IPS DF 19.7 (cell line): ENCODE results near the gene CYP3A7.
"Not testable (repeated sequence)": the region's sequence is repeated elsewhere in the genome, so short reads cannot be mapped to it uniquely, and the experiment has no call there.

Source experiments
- DNase-seq: peaks from one replicate; pipeline ENCODE4 v3.0.0-alpha.2; 2013; ENCODE audit warnings: low read depth, low spot score

The CYP3A7 gene

DNA sequence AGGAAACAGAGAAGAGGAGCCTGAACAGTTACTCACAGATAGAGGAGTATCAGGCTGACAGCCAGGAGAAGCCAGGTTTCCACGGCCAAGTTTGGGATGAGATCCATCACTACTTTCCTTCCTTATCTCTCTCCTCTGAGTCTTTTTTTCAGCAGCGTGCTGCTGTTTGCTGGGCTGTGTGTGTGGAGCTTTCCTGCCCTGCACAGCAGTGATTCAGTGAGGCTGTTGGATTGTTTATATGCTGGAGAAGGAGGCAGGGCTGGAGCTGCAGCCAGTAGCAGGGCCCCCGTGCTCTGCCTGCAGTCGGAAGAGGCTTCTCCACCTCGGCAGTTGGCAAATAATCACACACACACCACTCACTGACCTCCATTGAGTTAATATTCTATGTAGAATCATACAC, at the start of gene CYP3A7:
Gene CYP3A7, minus strand, starts transcription at position 210 of the 400 bp plus-strand sequence. Its CDS starts 103 bp downstream, at position 107.
- DNase-seq = no peak

- DNase-seq = no peak
Measured at GRCh38 chr7:99784007-99784406, 49.0 kb upstream of the CYP3A7 start, which contains the start of gene CYP3A4. Gene CYP3A4, minus strand, starts transcription at chr7:99784184. Its CDS starts 103 bp downstream, at chr7:99784081.

GRCh38 chr7:99782012-99782953, 47.3 kb upstream of the CYP3A7 start:
- DNase-seq = no peak

GRCh38 chr7:99780588-99780987, 45.6 kb upstream of the CYP3A7 start:
- DNase-seq = no peak

DNA sequence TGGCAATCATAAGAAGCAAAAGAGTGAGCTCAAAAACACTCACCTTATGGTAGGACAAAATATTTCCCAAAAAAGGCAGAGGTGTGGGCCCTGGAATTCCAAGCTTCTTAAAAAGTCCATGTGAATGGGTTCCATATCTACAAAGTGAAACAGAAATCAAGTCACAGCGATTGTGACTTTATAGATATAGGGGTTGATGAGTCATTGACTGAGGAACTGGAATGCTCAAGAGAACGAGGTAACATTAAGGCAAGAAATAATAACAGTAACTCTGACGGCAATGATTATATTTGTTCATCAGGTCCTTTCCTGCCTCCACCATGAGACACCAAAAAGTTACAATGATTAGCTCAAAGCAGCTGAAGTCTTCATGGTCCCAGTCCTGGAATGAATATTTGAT, 45.0 kb upstream of the CYP3A7 start:
- no peak for DNase-seq

DNA sequence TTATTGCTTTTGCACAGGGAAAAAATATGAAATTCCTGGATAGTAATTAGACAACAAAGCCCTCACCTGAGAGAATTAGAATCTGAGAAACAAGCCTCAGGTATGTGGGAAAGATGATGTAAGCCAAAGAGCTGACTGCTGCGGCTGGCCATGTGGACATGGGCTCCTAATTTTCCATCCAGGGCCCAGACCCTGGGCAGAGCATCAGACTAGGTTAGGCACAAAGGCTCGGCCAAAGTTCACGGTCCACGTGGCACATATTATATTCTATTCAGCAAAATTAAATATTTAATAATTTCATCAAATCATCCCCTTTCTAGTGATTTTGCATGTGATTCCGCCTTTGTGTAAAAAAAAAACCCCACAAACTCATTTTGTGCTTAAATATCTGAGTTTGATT, 43.9 kb upstream of the CYP3A7 start:
- DNase-seq = no peak

- DNase-seq = not testable (repeated sequence)
Measured at GRCh38 chr7:99773395-99773794, 38.4 kb upstream of the CYP3A7 start.

DNA sequence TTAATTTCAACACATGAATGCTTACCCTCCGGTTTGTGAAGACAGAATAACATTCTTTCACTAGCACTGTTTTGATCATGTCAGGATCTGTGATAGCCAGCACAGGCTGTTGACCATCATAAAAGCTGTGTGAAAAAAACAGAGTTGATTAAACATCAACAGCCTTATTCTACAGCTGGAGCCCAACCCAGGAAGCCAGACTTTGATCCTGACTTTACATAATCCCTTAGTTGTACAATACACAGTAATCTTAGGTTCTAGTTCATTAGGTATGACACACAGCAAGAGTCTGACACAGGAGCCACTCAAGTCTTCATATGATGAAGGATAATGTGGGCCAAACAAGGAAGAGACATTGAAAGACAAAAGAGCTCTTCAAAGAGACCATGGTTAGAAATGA, 37.6 kb upstream of the CYP3A7 start:
- DNase-seq = no peak

DNA sequence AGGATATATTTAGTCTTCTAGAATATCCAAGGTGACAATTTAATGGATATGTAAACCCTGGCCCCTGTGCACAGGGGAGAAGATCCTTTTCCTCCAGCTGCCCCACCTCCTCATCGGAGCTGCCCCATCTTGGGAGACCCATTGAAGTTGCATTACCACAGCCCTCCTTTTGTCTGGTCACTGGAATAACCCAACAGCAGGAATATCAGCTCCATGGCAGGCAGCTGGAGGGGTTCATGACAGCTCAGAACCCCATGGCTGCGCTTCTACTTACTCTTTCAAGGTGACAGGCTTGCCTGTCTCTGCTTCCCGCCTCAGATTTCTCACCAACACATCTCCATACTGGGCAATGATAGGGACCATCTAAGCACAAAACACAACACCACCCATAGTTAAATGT, 34.5 kb upstream of the CYP3A7 start:
- DNase-seq = not testable (repeated sequence)

DNA sequence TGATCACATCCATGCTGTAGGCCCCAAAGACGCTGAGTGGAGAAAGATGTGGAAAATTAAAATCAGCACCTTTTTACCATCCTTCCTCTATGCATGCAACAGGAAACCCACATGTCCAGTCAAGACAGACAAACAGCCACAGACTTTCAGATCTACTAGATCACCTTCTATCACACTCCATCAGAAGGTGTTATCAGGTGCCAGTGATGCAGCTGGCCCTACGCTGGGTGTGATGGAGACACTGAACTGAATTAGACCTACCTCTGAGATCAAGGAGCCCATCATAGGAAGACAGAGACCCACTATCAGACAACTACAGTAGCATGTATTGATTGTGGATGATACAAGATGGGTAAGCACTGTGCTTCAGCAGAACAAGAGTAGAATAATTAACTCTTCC, 33.5 kb upstream of the CYP3A7 start:
- no peak for DNase-seq

- no peak for DNase-seq
Measured at GRCh38 chr7:99767662-99768061, 32.7 kb upstream of the CYP3A7 start.

DNA sequence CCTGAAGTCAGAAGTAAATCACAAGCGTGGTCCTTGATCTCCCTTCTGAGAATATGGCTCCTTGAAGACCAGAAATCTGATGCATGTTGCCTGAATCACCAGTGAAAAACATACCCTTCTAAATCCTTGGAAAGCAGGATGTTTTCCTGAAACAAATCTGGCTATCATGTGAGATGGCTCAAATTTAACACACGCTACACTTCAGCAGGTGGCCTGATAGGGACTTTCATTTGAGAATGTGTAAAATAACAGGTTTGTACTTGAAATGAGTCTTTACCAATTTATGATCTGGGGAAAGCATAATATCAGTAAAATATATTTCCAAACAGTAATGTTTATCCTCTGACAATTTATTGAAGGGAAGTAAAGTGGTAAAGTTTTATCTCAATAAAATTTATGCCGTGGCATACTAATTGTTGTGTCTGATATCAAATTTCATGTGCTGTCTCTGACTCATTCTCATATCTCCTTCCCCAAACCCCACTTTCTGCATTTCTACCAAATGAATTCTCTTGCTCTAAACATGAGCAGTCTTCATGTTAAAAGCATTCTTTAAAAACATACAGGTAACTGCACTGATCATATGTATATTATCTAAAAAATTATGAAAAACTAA, 31.6 kb upstream of the CYP3A7 start:
- no peak for DNase-seq

DNA sequence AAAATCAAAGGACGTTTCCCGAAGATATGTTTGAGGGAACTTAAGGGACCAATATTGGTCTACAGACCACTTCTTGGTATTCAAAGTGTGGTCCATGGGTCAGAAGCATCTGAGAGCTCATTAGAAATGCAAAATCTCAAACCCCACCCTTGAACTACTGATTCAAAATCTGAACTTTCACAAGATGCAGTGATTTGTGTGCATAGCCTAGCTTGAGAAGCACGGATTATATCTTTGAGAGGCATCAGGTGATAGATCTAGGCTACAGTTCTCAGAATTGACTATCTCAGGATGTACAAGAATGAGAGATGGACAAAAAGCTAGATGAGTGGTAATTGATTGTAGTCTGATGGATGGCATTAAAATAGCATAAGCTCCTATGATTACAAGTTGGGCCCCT, 29.5 kb upstream of the CYP3A7 start:
- no peak for DNase-seq

DNA sequence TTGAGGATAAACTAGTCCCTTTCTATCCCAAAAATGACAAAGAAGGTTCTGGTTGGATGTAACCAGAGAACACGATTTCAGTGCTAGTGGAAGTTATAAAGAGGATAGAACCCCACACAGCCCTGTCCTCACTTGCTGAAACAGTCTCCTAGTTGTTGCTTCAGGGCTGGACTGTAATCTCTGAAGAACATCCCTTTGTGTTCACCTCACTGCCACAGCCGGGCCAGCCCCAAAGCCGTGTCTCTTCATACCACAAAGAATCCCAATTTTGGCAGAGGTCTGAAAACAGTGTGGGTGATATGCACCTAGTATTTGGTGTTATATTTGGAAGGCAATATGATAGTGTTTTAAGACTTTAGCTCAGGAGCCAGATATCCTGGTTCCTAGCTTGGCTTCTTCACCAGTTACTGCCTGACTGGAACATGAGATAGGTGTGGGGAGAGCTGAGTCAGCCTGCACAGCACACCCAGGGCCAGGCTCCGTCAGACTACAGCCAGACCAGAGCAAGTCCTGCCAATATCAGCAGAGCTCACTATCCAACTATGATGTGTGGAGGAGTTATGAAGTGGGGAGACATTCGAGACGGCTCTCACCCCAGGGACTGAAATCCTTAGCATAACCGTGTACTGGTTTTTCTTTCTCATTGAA, 27.8 kb upstream of the CYP3A7 start:
- DNase-seq = no peak

DNA sequence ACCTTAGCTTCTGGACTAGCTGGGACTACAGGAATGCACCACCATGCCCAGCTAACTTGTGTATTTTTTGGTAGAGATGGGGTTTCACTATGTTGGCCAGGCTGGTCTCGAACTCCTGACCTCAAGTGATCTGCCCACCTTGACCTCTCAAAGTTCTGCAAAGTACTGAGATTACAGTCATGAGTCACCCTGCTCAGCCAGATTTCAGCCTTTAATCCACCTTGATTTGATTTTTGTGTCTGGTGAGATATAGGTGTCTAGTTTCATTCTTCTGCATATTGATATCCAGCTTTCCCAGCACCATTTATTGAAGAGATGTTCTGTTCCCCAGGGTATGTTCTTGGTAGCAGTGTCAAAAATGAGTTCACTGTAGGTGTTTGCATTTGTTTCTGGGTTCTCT, 20.1 kb upstream of the CYP3A7 start:
- no peak for DNase-seq

GRCh38 chr7:99752356-99752755, 17.4 kb upstream of the CYP3A7 start:
- DNase-seq = no peak

- not testable (repeated sequence) for DNase-seq
Measured at GRCh38 chr7:99751322-99752052, 16.5 kb upstream of the CYP3A7 start.

DNA sequence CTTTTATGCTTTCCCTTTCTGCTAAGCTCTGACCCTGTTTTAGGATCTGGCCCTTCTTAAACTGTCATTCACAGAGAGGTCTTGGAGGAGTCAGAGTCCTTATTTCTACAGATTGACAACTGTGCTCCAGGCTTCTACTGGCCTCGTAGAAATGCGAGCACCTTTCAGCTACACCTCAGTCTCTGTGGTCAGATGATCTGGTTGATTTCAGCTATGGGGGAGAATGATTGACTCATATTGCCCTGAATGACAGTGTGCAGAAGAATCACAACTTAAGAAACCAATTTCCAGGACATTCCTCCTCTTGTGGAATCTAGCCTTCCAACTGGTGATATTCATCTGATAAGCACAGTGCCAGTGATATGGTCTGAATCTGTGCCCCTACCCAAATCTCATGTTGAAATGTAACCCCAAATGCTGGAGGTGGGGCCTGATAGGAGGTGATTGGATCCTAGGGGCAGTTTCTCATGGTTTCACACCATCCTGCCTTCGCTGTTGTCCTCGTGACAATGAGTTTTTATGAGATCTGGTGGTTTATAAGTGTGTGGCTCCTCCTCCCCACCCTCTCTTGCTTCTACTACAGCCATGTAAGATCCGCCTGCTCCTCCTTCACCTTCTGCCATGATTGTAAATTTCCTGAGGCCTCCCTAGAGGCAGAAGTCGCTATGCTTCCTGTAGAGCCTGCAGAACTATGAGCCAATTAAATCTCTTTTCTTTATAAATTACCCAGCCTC, 14.0 kb upstream of the CYP3A7 start:
- no peak for DNase-seq

DNA sequence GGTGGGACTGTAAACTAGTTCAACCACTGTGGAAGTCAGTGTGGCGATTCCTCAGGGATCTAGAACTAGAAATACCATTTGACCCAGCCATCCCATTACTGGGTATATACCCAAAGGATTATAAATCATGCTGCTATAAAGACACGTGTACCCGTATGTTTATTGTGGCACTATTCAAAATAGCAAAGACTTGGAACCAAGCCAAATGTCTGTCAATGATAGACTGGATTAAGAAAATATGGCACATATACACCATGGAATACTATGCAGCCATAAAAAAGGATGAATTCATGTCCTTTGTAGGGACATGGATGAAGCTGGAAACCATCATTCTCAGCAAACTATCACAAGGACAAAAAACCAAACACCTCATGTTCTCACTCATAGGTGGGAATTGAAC, 11.9 kb upstream of the CYP3A7 start:
- not testable (repeated sequence) for DNase-seq

- not testable (repeated sequence) for DNase-seq
Measured at GRCh38 chr7:99745395-99745794, 10.4 kb upstream of the CYP3A7 start.
